Measurements from ENCODE around the gene CCL1.

The CCL1 gene

GRCh38 chr17:34363183-34363661 lies at the start of gene CCL1:
TSS of gene CCL1 (minus strand) at chr17:34363233. CDS start at chr17:34363161, 72 bp downstream.
- no peak for TF ChIP-seq GATA2 (IDR thresholded peaks at IDR 0.05; ENCODE audit: low read depth, low read length)
- no peak for TF ChIP-seq GATA3 (IDR thresholded peaks at IDR 0.05; ENCODE audit: low read depth, low read length)

- no peak for TF ChIP-seq GATA3 (IDR thresholded peaks at IDR 0.05; ENCODE audit: low read depth, low read length)
- TF ChIP-seq GATA2 (IDR thresholded peaks at IDR 0.05; ENCODE audit: low read depth, low read length): peak; percentile 29; the same call in 1 of the 2 replicates
Measured at GRCh38 chr17:34412534-34412933, 49.5 kb upstream of the CCL1 start.

DNA sequence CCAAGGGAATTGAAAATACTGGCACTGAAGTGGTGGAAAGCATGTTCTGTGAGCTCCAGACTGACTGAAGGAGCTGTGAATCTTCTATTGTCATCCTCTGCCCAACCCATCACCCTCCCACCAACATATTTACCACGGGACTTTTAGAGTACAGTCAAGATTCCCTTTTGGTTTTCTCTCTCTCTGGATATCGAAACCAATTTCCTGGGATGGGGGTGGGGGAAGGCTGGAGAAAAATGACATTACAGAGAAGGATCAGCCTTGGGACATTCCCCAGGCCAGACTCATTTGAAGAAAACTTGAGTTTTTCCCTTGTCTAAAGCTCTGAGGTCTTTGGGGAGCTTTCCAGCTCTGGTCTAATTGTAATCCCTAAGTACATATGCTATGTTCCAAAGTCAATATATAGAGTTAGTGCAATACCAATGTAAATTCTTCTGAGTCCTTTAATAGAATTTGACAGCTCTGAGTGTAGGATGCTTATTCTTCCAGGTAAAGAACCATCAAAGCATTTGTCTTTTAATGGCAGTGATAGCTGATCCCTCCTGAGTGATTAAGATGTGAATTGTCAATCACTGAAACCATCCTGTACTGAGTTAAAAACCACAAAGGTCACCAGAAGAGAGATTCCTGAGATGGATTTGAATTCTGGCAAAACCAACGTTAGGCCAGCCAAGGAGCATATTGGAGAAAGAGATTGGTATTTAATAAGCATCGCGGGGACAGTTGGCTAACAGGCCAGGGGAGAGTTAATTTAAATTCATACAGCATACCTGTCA lies 48.8 kb upstream of the CCL1 start:
- TF ChIP-seq GATA2 (IDR thresholded peaks at IDR 0.05; ENCODE audit: low read depth, low read length): no peak
- TF ChIP-seq GATA3 (IDR thresholded peaks at IDR 0.05; ENCODE audit: low read depth, low read length): no peak

GRCh38 chr17:34409352-34409751 lies 46.3 kb upstream of the CCL1 start:
- TF ChIP-seq GATA3 (IDR thresholded peaks at IDR 0.05; ENCODE audit: low read depth, low read length) (no peak), GATA2 (IDR thresholded peaks at IDR 0.05; ENCODE audit: low read depth, low read length) (no peak)

- TF ChIP-seq GATA2 (IDR thresholded peaks at IDR 0.05; ENCODE audit: low read depth, low read length) (no peak), GATA3 (IDR thresholded peaks at IDR 0.05; ENCODE audit: low read depth, low read length) (no peak)
Measured at GRCh38 chr17:34408439-34408838, 45.4 kb upstream of the CCL1 start.

- TF ChIP-seq GATA2 (IDR thresholded peaks at IDR 0.05; ENCODE audit: low read depth, low read length) (no peak), GATA3 (IDR thresholded peaks at IDR 0.05; ENCODE audit: low read depth, low read length) (no peak)
Measured at GRCh38 chr17:34406226-34406625, 43.2 kb upstream of the CCL1 start.

DNA sequence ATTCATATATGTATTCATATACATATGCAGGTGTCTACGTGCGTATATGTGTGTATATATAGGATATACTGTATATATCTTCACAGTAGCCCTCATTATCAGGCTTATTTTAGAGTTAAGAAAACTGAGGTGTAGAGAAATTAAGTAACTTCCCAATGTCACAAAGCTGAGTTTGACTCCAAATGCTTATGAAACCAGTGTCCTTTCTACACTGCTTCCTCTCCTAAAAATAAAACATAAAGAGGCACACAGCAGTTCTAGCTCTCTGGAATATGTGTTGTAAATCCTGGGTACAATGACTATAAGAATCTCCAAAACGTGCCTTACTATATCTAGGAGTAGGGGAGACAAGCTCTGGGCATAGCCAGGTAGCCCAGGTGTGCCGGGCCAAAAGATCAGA lies 40.0 kb upstream of the CCL1 start:
- TF ChIP-seq GATA3 (IDR thresholded peaks at IDR 0.05; ENCODE audit: low read depth, low read length) (no peak), GATA2 (IDR thresholded peaks at IDR 0.05; ENCODE audit: low read depth, low read length) (no peak)

- TF ChIP-seq GATA3 (IDR thresholded peaks at IDR 0.05; ENCODE audit: low read depth, low read length) (no peak), GATA2 (IDR thresholded peaks at IDR 0.05; ENCODE audit: low read depth, low read length) (no peak)
Measured at GRCh38 chr17:34401165-34401564, 38.1 kb upstream of the CCL1 start.

DNA sequence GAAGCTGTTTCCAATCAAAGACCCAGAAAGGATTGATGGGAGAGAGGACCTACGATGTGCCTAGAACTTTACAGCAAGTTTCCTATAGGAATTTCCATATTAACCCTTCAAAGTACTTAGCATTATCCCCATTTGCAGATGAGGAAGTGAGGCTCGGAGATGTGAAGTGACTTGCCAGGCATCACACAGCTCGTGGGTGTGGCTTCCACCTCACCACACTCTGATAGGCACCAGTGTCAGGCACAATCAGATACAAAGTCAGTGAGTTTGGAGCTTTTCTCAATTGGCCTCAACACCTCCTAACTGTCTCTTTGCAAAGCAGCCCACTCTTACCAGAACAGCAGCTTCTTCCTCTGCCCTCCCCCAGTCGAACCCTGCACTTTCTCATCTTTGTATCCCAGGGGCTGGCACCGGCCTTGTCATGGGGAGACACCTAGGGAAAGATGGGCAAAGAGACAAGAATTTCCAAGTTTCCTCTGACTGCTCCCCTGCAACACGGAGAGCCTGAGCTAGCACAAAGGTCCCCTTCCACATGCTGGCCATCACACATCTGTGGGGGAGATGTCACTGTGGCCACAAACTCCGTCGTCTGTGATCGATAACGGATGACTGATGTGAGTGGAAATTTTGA lies 37.4 kb upstream of the CCL1 start:
- TF ChIP-seq GATA2 (IDR thresholded peaks at IDR 0.05; ENCODE audit: low read depth, low read length) (no peak), GATA3 (IDR thresholded peaks at IDR 0.05; ENCODE audit: low read depth, low read length) (no peak)

- TF ChIP-seq GATA2 (IDR thresholded peaks at IDR 0.05; ENCODE audit: low read depth, low read length): no peak
- no peak for TF ChIP-seq GATA3 (IDR thresholded peaks at IDR 0.05; ENCODE audit: low read depth, low read length)
Measured at GRCh38 chr17:34399725-34400124, 36.7 kb upstream of the CCL1 start.

GRCh38 chr17:34398990-34399389 lies 36.0 kb upstream of the CCL1 start:
- TF ChIP-seq GATA2 (IDR thresholded peaks at IDR 0.05; ENCODE audit: low read depth, low read length): no peak
- no peak for TF ChIP-seq GATA3 (IDR thresholded peaks at IDR 0.05; ENCODE audit: low read depth, low read length)

DNA sequence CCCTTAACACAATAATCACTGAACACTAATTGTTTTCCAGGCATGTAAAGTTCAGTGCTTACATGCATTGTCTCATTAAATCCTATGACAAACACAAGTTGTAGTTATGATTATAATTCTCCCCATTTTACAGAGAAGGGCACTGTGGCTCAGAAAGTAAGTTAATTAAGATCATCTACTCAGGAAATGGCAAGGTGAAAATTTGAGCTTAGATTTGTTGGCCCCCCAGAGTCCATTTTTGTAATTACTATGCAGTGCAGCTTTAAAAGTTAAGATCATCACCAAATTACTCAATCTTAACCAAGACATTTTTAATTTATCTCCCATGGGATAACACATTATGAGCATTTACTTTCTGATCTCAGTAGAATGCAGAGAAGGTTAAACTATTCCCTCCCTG lies 34.2 kb upstream of the CCL1 start:
- TF ChIP-seq GATA3 (IDR thresholded peaks at IDR 0.05; ENCODE audit: low read depth, low read length): no peak
- no peak for TF ChIP-seq GATA2 (IDR thresholded peaks at IDR 0.05; ENCODE audit: low read depth, low read length)

- TF ChIP-seq GATA2 (IDR thresholded peaks at IDR 0.05; ENCODE audit: low read depth, low read length) (no peak), GATA3 (IDR thresholded peaks at IDR 0.05; ENCODE audit: low read depth, low read length) (no peak)
Measured at GRCh38 chr17:34393401-34393800, 30.4 kb upstream of the CCL1 start.

GRCh38 chr17:34391241-34391640 lies 28.2 kb upstream of the CCL1 start:
- TF ChIP-seq GATA3 (IDR thresholded peaks at IDR 0.05; ENCODE audit: low read depth, low read length): no peak
- TF ChIP-seq GATA2 (IDR thresholded peaks at IDR 0.05; ENCODE audit: low read depth, low read length): no peak

GRCh38 chr17:34390649-34391048 lies 27.6 kb upstream of the CCL1 start:
- TF ChIP-seq GATA2 (IDR thresholded peaks at IDR 0.05; ENCODE audit: low read depth, low read length) (no peak), GATA3 (IDR thresholded peaks at IDR 0.05; ENCODE audit: low read depth, low read length) (no peak)

Data from SH-SY5Y (cell line).